GM12878 (cell line): Measurements from ENCODE around the gene NCKIPSD. TPM values are rescaled to one million over a fixed set of nuclear protein-coding genes. Genes with fewer than 3 reads are reported as not detected.
A peak's percentile ranks its signal among the peaks of the same experiment; 100 is the strongest.

Experiments
- ASH2L ChIP-seq: fragments of 300-600, 200-600 bp; sonication (generic); IDR thresholded peaks from 2 replicates; pipeline ENCODE4 v1.6.1; 2017; ENCODE audit warnings: low read depth, mild to moderate bottlenecking, borderline replicate concordance
- BCLAF1 ChIP-seq: fragments of 450-650 bp; IDR thresholded peaks from 2 replicates; pipeline ENCODE4 v1.6.1; 2017; ENCODE audit warnings: antibody characterized with exemption, mild to moderate bottlenecking, moderate library complexity
- CBX3 ChIP-seq: fragments of 200-600 bp; sonication (generic); IDR thresholded peaks from 2 replicates; pipeline ENCODE4 v1.6.1; 2016; ENCODE audit warnings: low read depth, borderline replicate concordance
- CUX1 ChIP-seq: IDR thresholded peaks from 2 replicates; pipeline ENCODE4 v1.6.1; 2012; ENCODE audit warnings: improper control_type of control experiment, low read depth, low read length; ENCODE audit not compliant: insufficient replicate concordance
- E2F4 ChIP-seq: IDR thresholded peaks from 2 replicates; pipeline ENCODE4 v1.6.1; 2012; ENCODE audit warnings: low read depth, low read length, improper control_type of control experiment
- HDGF ChIP-seq: fragments of 450-650 bp; IDR thresholded peaks from 2 replicates; pipeline ENCODE4 v1.6.1; 2016; ENCODE audit warnings: antibody characterized with exemption
- PAX8 ChIP-seq: fragments of 450-650 bp; IDR thresholded peaks from 2 replicates; pipeline ENCODE4 v1.6.1; 2017; ENCODE audit warnings: mild to moderate bottlenecking, moderate library complexity
- PBX3 ChIP-seq: IDR thresholded peaks from 2 replicates; pipeline ENCODE4 v1.6.1; 2011; ENCODE audit warnings: mild to moderate bottlenecking, low read depth, low read length, moderate library complexity; ENCODE audit not compliant: insufficient replicate concordance
- POLR2AphosphoS2 ChIP-seq: IDR thresholded peaks from 2 replicates; pipeline ENCODE4 v1.6.1; 2011; ENCODE audit warnings: low read depth, mild to moderate bottlenecking, low read length, improper control_type of control experiment, moderate library complexity
- RELA ChIP-seq: fragments of 450-650 bp; IDR thresholded peaks from 2 replicates; pipeline ENCODE4 v1.8.0; 2014; ENCODE audit warnings: borderline replicate concordance; ENCODE audit not compliant: partially characterized antibody
- SMC3 ChIP-seq: IDR thresholded peaks from 2 replicates; pipeline ENCODE4 v1.6.1; 2011; ENCODE audit warnings: low read length, improper control_type of control experiment, borderline replicate concordance
- ZNF207 ChIP-seq: fragments of 450-650 bp; IDR thresholded peaks from 2 replicates; pipeline ENCODE4 v1.6.1; 2014; ENCODE audit warnings: antibody characterized with exemption, mild to moderate bottlenecking, borderline replicate concordance
- ZNF592 ChIP-seq: fragments of 450-650 bp; IDR thresholded peaks from 2 replicates; pipeline ENCODE4 v1.6.1; 2017; ENCODE audit warnings: mild to moderate bottlenecking, moderate library complexity
- polyA plus RNA-seq, 11 experiments: library from polyadenylated mRNA; depleted of rRNA in 4 of 11; unstranded in 6 of 11; stranded (reverse) in 5 of 11; fragments of >200 nt; fragmentation: Nextera tagmentation in 4 of 11; fragmentation: Illumina TruSeq in 1 of 11; extraction: Ambion mirVana in 4 of 11; extraction: Trizol in 1 of 11; gene quantifications; 1 replicate in 1 of 11; 2 replicates in 10 of 11; pipeline versions ENCODE4 v1.2.1 to v1.2.3, GENCODE V29; 2011 to 2016; ENCODE audit warnings: inconsistent platforms in 2 of 11, missing spikeins in 2 of 11, low read depth in 1 of 11
- total RNA-seq, 4 experiments: library from RNA; depleted of rRNA in 3 of 4; stranded (reverse); fragments of >200 nt in 3 of 4; fragmentation: Illumina TruSeq in 1 of 4; extraction: Trizol in 1 of 4; gene quantifications; 2 replicates each; pipeline versions ENCODE4 v1.2.1 to v1.2.3, GENCODE V29; 2013 to 2021

Gene NCKIPSD
- total and polyA plus RNA-seq, 10 of the 15 experiments (the other 5 are each of a cell fraction or from before 2014, with no cell fraction given) = 0.93 to 31.6 (median 15.2) TPM

GRCh38 chr3:48663489-48664312 is 22.0 kb downstream of the NCKIPSD start (continued):
- TF ChIP-seq CUX1 = no peak
- TF ChIP-seq CBX3 = no peak
- TF ChIP-seq ZNF592 = no peak
- TF ChIP-seq ASH2L = no peak
- peak; percentile 98 for TF ChIP-seq POLR2AphosphoS2
- TF ChIP-seq HDGF = no peak
- no peak for TF ChIP-seq RELA
- no peak for TF ChIP-seq E2F4
- no peak for TF ChIP-seq PBX3
- TF ChIP-seq ZNF207 = peak; percentile 69; the same call in 1 of the 2 replicates
- TF ChIP-seq SMC3 = no peak
- no peak for TF ChIP-seq BCLAF1
- no peak for TF ChIP-seq PAX8
